CD4-positive, alpha-beta T cell treated with Interleukin-2 at 100 ng/mL for 4 hours (primary cell): ENCODE measurements around the gene CCDC152.
"Not testable (repeated sequence)": the region's sequence is repeated elsewhere in the genome, so short reads cannot be mapped to it uniquely, and the experiment has no call there.

Experiments used
- DNase-seq: peaks from one replicate; pipeline ENCODE4 v3.0.0-alpha.2; 2020; ENCODE audit warnings: low spot score

CCDC152 gene, protein sequence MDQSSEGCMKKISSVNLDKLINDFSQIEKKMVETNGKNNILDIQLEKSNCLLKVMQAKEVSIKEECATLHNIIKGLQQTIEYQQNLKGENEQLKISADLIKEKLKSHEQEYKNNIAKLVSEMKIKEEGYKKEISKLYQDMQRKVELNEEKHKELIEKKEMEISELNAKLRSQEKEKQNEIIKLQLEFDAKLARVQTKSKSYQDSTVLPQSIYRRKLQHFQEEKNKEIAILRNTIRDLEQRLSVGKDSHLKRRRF

DNA sequence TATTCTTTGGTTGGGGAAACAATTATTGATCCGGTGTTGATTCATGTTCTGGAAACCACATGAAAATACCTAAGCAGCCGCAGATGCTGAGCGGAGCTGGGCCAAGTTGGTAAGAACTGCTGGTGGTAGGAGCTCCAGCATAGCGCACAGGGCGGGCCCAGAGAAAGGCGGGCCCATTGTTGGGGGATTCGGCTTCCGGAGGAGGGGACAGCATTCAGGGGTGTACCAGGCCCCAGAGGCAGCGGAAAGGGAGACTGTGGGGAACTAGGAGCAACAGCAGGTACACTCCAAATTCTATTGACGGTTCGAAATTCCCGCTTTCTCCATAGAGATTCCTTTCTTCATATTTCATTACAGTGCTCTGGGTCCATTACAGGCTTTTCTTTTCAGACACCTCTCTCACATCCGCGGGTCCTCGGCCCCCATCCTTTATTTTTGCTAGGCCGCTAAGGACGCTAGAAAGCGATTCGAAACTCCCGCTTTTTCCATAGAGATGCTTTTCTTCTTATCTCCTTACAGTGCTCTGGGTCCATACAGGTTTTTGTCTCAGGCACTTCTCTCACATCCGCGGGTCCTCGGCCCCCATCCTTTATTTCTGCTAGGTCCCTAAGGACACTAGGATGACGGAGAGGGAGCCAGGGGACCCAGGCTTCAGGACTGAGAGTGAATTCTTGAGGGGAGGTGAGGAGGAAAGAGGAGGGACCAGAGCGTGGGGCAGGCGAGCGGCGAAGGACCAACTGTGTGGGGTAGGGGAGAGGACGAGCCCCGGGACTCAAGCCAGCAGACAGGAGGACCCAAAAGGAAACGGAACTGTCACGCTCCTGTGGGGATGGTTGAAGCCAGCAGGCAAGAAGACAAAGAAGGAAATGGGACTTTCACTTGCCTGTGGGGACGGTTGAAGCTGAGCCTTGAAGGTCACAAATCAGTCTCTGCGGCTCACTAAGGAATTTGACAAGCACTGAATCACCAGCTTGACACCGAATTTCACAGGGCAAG lies at the start of gene CCDC152:
Gene CCDC152, plus strand, starts transcription at position 213 of the 996 bp plus-strand sequence. CDS start 2,304 bp downstream, outside the sequence.
- DNase-seq = peak; percentile 59

DNA sequence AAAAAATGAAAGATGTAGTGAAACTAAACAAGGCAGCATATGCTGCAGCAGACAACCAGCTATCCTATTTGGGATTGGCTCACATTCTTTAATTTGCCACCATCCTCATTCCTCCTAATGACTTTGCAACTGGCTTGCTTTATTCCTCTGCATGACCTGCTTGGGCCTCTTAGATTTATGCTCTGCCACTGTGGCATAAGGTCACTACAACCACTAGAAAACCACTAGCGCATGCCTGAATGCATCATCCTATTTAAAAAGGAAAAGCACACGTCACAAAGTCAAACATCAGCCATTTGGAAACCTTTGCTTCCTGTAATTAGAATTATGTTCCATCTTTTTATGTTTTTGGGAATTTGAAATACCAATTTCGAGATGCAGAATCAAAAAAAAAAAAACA lies 40.8 kb upstream of the CCDC152 start:
- DNase-seq = no peak

DNA sequence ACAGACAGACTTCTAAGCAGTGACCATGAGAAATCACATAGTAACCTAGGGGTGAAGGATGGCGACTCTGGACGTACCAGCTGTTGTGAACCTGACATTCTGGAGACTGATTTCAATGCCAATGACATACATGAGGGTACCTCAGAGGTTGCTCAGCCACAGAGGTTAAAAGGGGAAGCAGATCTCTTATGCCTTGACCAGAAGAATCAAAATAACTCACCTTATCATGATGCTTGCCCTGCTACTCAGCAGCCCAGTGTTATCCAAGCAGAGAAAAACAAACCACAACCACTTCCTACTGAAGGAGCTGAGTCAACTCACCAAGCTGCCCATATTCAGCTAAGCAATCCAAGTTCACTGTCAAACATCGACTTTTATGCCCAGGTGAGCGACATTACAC lies 38.0 kb upstream of the CCDC152 start:
- peak; percentile 30 for DNase-seq

DNA sequence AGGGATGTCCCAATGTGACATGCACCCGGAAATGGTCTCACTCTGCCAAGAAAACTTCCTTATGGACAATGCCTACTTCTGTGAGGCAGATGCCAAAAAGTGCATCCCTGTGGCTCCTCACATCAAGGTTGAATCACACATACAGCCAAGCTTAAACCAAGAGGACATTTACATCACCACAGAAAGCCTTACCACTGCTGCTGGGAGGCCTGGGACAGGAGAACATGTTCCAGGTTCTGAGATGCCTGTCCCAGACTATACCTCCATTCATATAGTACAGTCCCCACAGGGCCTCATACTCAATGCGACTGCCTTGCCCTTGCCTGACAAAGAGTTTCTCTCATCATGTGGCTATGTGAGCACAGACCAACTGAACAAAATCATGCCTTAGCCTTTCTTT lies 37.6 kb upstream of the CCDC152 start:
- DNase-seq = no peak

DNA sequence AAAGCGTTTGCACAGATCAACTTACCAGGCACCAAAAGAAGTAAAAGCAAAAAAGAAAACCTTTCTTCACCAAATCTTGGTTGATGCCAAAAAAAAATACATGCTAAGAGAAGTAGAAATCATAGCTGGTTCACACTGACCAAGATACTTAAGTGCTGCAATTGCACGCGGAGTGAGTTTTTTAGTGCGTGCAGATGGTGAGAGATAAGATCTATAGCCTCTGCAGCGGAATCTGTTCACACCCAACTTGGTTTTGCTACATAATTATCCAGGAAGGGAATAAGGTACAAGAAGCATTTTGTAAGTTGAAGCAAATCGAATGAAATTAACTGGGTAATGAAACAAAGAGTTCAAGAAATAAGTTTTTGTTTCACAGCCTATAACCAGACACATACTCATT lies 36.4 kb upstream of the CCDC152 start:
- peak; percentile 5 for DNase-seq

DNA sequence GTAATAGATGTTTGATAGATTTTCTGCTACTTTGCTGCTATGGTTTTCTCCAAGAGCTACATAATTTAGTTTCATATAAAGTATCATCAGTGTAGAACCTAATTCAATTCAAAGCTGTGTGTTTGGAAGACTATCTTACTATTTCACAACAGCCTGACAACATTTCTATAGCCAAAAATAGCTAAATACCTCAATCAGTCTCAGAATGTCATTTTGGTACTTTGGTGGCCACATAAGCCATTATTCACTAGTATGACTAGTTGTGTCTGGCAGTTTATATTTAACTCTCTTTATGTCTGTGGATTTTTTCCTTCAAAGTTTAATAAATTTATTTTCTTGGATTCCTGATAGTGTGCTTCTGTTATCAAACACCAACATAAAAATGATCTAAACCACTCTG lies 35.1 kb upstream of the CCDC152 start:
- DNase-seq = no peak

DNA sequence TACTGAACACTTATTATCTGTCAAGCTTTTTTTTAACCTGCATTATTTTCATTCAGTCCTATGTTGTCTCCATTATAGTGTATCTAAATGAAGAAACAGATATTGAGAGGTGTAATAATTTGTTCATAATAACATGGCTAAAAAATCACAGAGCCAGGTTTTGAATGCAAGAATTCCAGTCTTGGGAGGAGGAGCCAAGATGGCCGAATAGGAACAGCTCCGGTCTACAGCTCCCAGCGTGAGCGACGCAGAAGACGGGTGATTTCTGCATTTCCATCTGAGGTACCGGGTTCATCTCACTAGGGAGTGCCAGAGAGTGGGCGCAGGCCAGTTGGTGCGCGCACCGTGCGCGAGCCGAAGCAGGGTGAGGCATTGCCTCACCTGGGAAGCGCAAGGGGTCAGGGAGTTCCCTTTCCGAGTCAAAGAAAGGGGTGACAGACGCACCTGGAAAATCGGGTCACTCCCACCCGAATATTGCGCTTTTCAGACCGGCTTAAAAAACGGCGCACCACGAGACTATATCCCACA lies 22.0 kb upstream of the CCDC152 start:
- not testable (repeated sequence) for DNase-seq

DNA sequence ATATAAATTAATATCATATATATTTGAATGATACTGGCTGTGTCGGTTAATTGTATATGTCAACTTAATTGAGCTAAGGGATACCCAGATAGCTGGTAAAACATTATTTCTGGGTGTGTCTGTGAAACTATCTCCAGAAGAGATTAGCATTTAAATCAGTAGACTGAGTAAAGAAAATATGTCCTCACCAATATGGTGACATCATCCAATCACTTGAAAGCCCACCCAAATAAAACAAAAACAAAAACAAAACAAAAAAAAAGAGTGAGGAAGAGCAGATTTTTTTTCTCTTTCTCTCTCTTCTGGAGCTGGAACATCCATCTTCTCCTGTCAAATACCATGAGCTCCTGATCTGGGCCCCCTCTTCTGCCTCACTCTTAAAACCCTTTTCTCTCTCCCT lies 15.7 kb upstream of the CCDC152 start:
- no peak for DNase-seq

DNA sequence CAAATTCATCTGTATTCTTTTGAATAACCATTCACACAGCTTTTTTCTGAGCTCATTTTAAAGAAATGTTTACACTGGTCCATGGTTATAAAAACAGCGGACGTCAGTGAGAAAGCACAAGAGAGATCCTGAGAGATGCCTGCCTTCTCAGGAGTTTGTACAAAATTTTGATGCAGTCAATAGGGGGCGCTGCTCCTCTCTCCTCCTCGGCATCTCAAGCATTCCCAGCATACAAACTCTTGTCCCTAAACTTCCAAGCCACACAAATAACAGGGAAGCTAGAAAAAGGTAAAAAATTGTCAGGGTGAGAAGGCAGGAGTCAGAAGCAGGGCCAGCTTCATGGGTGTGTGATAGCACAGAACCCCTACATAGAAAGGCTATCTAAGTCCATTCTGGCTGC lies 11.2 kb upstream of the CCDC152 start:
- no peak for DNase-seq

DNA sequence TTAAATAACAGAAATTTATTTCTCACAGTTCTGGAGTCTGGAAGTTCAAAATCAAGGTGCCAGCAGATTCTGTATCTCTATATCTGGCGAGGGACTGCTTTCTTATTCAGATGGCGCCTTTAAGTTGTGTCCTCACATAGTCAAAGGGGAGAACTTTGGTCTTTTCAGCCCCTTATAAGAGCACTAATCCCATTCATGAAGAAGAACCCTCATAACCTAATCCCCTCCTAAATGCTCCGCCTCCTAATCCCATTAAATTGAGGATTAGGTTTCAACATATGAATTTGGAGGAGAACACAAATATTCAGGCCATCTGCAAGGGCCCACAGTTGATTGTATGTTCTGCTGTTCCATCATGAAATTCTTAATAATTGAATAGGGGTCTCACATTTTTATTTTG lies 10.8 kb upstream of the CCDC152 start:
- DNase-seq = no peak

DNA sequence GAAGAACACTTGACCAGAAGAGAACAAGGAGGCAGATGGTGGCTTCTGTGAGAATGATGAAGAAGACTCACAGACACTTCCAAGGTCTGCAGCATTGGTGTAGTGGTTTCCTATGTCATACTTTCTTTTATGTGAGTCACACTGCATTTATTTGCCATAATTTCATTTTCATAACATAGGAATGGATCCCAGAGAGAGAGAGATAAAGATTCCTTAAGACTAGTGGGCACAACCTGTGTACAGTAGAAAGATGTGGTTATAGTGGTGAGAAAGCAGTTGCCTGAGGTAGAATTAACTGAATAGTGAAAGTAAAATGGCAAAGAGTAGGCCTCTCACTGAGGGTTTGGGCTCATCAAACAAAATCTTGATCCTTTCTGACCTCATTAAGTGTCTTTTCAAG lies 7.6 kb upstream of the CCDC152 start:
- no peak for DNase-seq

DNA sequence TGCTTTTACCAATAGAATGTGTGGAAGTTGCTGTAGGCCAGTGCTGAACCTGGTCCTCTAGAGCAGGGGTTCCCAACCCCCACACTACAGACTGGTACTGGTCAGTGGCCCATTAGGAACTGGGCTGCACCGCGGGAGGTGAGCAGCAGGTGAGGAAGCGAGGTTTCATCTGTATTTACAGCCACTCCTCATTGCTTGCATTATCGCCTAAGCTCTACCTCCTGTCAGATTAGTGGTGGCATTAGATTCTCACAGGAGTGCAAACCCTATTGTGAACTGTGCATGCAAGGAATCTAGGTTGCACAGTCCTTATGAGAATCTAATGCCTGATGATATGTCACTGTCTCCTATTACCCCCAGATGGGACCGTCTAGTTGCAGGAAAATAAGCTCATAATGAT lies 6.1 kb upstream of the CCDC152 start:
- no peak for DNase-seq

DNA sequence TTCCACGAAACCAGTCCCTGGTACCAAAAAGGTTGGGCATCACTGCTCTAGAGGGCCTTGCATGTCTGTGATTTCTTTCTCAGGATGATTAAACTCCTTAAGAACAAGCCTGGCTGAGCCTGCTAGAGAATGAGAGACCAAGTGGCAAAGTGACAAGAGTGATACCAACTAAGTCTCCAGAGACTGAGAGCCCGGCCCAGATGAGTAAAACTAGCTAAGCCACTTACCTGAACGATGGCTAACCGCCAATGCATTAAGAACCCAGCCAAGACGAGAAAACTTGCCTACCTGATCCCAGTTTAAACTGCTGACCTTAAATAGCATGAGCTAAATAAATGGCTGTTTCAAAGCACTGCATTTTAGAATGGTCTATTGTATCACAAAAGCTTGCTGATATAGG lies 5.6 kb upstream of the CCDC152 start:
- DNase-seq = no peak

DNA sequence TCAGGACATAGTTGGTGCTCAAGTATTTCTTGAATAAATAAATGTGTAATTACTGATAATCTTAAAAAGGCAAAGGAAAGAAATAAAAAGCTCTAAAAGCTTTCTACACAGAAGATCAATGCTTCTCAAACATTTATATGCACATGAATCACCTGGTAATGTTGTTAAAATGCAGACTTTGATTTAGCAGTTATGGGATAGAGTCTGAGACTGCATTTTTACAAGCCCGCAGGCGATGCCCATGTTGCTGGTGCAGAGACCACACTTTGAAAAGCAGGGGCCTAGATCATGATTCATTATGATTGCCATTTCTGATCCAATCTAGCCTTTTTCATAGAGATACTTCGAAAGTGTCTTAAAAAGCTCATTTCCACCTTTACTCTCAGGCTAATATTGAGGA lies 3.5 kb upstream of the CCDC152 start:
- no peak for DNase-seq

DNA sequence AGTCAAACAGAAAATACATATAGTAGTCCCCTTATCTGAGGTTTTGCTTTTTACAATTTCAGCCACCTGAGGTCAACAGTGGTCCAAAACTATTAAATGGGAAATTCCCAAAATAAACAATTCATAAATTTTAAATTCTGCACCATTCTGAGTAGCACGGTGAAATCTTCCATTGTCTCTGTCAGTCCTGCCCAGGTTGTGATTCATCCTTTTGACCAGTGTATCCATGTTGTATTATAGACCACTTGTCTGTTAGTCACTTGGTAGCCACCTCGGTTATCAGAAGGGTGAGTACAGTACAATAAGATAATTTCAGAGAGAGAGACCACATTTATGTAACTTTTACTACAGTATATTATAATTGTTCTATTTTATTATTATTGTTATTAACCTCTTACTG lies 2.8 kb downstream of the CCDC152 start:
- DNase-seq = no peak

DNA sequence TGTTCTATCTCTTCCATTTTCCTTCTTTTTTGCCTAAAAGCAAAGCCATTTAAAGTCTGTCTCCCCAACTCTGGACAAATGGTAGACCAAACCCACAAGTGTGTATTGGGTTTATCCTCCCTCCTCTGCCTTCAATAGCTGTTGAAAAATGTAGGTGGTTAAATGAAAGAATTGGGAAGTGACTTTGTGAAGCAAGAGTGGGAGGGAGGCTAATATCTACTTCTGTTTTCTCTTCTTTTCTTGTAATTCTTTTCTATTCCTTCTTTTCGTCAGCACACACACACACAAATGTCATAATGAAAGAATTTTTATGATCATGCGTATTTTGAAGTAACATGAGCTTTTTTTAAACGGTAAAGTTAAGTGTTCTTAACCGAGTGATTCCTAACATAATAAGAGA lies 3.8 kb downstream of the CCDC152 start:
- no peak for DNase-seq

DNA sequence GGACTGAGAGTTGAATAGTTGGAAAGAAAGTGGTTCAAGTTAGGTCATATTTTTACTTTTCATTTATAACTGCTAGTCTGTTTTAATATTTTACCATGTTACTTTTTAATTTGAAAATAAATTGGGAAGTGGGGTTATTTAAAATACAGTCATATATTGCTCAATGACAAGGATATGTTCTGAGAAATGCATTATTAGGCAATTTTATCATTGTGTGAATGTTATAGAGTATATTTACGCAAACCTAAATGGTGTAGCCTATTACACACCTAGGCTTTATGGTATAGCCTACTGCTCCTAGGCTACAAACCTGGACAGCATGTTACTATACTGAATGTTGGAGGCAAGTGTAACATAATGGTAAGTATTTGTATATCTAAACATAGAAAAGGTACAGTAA lies 5.2 kb downstream of the CCDC152 start:
- DNase-seq = no peak

DNA sequence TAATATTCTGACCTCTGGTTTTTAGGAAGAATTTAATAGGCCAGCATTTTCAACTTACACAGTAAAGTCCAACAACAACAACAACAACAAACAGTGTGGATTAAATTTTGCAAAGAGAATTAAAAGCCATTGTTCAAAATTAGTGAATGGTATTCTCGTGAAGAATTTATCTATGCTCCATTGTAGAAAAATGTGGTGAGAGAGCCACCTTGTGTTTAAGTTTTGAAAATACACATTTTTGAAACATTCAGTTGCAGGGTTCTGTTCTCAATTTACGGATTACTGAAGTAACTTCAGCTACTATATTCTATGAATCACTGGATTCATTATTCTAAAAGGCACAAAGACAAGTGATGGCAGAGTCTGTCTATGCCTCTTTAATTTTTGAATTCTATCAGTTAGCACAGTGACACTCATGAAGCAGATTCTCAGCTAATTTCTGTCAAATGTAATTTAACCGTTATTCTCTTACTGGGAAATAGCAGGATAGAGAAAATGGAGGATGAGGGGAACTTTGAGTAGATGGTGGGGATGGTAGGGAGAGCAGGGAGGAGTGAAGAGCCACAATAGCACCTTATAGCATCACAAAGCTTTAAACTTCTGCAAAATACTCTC lies 11.0 kb downstream of the CCDC152 start:
- peak; percentile 35 for DNase-seq

DNA sequence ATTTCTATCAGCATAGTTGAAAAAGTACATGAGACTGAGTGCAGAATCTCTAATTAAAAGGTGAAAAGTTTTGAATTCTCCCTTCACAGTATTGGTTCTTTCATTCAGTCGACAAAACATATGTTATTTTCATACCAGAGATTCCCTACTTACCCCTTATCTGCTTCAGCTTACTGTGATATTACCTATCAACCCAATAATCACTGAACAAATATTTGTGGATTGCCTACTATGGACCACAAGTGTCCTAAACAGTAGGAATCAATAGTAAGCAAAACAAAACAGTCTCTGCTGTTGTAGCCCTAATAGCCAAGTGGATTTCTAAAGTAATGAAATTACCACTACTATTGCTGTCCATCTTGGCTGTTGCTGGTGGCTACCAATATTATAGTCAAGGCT lies 11.5 kb downstream of the CCDC152 start:
- no peak for DNase-seq

DNA sequence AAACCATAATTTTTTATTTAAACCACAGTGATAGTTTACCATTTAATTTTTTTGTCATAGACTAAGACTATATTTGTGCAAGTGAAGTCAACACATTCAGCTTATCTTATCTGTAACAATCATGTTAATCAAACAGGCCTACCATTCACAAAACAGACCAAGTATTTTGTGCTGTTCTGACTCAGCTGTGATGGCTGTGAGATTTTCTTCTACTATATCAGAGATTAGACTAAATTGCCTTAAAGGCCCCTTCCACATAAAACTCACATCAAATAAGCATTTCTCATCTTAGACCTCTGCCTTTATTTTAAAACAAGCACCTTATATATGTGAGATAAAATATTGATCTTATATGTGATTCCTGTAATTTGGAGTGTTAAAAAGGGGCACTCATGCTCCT lies 13.4 kb downstream of the CCDC152 start:
- DNase-seq = no peak

DNA sequence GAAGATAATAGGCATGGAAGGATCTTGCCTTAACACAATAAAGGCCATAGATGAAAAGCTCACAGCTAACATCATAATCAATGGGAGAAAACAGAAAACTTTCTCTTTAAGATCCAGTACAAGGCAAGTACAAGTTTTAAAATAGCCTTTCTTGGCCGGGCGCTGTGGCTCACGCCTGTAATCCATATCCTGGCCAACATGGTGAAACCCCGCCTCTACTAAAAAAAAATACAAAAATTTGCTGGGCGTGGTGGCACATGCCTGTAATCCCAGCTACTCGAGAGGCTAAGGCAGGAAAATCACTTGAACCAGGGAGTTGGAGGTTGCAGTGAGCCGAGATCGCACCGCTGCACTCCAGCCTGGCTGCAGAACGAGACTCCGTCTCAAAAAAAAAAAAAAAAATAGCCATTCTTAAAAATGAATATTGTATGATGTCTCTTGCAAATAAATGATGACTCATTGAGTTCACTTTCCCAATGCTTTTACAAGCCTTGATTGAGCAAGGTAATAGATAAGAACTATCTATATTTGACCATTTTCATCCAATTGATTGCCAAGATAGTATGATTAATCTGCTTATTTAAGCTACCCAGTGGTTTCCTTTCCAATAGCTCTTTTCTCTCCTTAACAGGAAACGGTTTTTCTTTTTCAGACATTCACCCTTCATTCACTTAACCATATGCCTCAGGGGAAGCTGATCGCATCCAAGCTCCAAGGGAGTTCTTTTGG lies 15.8 kb downstream of the CCDC152 start:
- DNase-seq = no peak

DNA sequence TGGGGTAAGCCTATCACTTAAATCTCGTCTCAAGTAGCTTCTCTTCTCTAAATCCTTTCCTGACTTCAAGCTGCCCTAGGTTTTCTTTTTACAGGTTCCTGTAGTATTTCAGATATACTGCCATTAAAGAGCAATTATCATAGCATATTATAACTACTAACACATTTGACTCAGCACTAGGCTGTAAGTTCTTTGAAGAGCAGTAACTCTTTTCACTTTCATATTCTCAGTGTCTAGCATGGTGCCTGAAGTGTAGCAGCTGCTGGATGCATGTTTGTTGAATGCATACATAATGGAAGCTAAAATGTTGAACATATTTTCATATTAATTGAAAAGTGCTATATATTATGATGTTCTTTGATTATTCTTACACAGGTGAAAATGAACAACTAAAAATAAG lies 22.5 kb downstream of the CCDC152 start:
- DNase-seq = no peak
